GM18858 (cell line): ENCODE measurements around the gene NR4A3.
"Not testable (repeated sequence)": the region's sequence is repeated elsewhere in the genome, so short reads cannot be mapped to it uniquely, and the experiment has no call there.

Source experiments
- ATAC-seq: cut with Tn5 transposase; IDR thresholded peaks from one replicate; pipeline ENCODE4 v1.9.1; 2021; ENCODE audit not compliant: unreplicated experiment

NR4A3 gene

GRCh38 chr9:99821396-99822108 is at the start of gene NR4A3:
TSS of gene NR4A3 (plus strand) at chr9:99821885. CDS start at chr9:99828043, 6,158 bp downstream.
- ATAC-seq: peak; percentile 27

DNA sequence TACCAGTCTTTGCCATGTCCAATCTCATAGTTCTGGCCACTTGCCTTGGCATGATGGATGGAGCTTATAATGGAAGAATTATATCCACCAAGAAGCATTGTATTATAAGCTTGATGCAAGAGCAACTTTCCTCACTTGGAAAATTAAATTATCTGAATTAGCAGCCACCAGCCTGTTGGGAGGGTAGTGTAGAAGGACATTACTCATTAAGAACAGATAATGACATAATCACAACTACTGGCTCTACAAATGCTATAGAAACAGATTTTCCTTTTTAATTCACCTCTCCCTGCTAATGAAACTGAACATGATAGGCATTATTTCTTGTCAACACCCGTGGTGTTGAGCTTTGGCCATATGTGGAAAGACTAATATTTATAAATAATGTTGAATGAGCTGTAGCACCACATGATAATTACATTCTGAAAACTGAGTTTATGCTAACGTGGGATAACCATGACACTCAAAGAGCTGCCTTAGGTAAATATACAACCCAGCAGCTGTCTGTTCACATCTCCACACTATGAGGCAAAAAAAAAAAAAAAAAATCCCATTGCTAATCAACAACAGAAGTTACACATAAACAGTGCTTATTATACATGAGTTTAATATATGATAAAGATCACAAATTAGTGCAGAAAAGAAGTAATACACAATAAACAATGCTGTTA is 48.1 kb upstream of the NR4A3 start:
- ATAC-seq: no peak

DNA sequence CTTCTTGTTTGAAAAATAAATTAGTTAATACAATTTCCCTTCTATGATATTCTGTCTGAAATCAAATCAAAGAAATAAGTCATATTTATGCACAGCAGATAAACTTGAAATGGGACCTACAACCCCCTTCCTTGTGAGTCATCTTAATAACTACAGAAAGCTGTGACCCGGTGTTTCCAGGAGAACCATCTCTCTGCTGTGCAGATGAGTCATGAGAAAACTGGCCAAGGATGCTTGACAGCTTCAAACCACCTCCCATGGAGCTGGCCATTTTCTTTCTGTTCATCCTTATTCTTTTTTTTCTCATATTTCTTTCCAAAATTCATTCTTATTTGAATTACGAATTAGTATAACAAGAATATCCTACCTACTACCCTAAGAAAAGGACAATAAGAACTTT is 43.4 kb upstream of the NR4A3 start:
- ATAC-seq: no peak

DNA sequence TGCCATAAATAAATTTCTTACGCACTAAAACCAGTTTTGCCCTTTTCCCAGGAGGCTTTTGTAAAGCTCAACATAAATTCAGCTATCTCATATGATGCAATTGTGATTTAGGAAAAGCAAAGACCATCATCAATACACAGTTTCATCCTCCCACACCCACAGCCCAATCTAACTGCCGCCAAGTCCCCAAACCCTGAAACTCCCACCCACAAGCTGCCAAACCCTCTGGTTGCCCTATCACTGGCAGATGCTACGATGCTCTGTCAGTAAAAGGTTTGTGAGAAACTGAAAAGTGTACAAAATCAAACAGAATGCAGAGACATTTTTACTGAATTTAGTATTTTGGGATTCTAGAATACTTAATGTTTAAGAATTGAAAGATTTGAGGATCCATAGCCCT is 42.8 kb upstream of the NR4A3 start:
- no peak for ATAC-seq

- ATAC-seq: no peak
Measured at GRCh38 chr9:99779277-99779676, 42.4 kb upstream of the NR4A3 start.

GRCh38 chr9:99782349-99782748 is 39.3 kb upstream of the NR4A3 start:
- ATAC-seq: not testable (repeated sequence)

DNA sequence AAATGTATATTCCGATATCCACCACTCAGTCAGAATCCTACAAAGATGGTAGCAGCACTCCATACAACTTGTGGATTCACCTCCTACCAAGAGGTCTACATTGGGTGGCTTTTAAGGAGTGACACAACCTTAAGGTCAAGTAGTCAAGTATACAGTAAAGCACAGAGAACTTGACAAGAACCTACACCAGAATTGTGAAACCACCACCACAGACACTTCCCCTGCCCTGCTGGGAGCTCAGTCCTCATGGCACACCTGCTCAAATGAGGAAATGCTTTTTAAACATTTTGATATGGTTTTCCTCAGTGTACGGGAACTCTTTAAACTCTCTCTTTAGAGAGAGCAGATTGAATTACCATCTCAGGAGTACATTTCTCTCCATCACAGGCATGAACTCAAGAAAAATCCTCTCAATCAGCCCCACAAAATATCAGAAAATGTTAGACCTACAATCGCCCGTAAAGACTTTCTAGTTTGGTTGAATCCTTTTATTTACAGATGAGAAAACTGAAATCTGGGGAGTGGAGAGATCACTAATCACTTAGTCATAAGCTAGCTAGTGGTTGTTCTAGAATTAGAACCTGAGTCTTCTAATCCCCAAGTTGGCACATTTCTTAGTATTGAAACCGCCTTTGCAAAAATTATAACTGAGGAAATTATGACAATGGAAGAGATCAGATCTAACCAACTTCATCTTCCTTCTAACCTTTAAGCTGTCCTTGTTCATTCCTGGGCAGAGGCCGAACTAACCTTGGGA is 38.5 kb upstream of the NR4A3 start:
- no peak for ATAC-seq

GRCh38 chr9:99783799-99784198 is 37.9 kb upstream of the NR4A3 start:
- ATAC-seq: no peak

- no peak for ATAC-seq
Measured at GRCh38 chr9:99785010-99785590, 36.6 kb upstream of the NR4A3 start.

- ATAC-seq: no peak
Measured at GRCh38 chr9:99787556-99787955, 34.1 kb upstream of the NR4A3 start.

- no peak for ATAC-seq
Measured at GRCh38 chr9:99793528-99793927, 28.2 kb upstream of the NR4A3 start.

GRCh38 chr9:99796231-99796630 is 25.5 kb upstream of the NR4A3 start:
- no peak for ATAC-seq

GRCh38 chr9:99801775-99802174 is 19.9 kb upstream of the NR4A3 start:
- no peak for ATAC-seq

- ATAC-seq: no peak
Measured at GRCh38 chr9:99803694-99804093, 18.0 kb upstream of the NR4A3 start.

DNA sequence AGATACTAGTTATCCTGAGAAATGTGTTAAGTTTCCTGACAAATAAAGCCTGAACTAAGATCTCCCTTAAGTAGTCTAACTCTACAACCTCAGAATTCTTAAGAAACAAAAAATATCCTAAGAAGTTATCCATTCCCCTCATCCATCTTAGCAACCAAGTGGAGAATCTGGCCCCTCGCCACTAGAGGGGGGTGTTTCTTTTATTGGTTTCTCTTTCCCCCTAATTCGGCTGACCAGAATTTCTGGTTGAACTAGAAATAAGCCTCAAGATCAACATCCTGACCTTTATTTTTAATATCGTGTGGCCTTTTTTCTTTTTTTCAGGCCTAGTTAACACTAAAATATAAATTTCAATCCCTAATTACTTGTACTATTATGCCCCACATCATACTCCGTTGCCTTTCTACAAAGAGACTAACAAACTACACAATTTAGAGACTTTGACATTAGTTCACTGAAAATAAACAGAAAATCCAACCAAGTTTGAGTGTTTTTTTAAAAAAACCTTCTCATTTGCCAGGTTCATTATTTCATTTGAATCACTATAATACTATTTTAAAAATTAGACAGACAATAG is 14.3 kb upstream of the NR4A3 start:
- ATAC-seq: no peak

DNA sequence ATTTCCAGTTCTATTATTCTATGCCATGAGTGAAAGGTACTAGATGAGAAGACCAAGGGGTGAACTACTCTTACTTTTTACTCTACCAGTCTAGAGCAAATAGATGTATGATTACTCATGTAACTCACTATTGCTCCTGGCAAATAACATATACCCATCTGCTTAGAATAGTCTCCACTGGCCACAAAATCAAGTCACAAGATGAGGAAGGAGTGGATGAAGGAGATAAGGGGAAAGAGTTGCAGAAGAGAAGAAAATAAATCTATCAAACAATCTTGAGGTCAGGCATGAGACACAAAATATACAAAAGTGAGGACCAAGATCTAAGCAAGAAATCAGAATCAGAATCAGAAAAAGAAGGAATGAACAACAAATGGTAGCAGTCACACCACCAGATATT is 13.7 kb upstream of the NR4A3 start:
- no peak for ATAC-seq

- no peak for ATAC-seq
Measured at GRCh38 chr9:99808454-99808853, 13.2 kb upstream of the NR4A3 start.

DNA sequence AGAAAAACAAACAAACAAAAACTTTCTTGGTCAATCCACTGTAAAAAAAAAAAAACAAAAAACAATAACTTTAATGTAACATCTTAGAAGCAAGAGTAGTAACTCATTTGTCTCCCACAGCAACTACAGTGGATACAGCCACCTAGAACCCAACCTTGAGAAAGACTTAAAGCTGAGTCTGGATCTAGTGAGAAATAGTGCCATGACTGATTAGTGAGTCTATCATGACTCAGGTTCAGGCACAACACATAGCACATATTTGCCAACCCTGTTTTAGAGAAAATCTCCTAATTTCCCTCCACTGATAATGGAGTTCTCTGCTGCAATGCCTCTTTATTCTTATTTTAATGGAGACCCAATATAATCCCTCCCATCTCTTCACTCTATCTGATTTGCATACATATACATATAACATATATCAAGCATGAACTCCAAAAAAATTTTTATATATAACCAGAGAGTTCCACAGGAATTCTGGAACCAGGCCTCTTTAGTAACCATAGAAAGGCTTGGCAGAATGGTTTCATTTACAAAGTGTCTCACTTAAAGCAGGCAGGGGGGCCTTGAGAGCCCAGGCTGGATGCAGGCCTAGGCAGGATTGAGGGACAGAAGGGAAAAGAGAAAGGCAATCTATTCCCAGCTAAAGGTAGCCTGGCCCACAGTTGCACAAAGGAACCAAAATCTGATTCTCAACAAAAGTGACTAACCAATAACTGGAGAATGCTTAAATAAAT is 11.9 kb upstream of the NR4A3 start:
- no peak for ATAC-seq

DNA sequence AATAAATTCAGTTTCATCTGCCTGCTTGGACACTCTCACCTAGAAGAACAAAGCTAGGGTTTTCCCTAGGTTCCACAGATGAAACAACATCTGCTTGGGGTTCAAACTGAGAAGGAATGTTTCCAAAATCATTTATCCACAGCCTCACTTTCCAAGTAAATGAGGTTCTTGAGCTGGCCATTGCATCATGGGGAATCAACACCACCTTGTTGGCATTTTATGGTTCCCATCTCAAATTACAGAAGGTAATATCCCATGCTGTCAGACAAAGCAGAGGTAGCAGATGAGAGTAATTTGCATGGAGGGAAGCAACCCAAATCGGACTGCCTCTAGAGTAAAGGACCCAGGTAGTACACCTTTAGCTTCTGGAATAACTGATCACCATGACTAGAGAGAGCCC is 10.5 kb upstream of the NR4A3 start:
- no peak for ATAC-seq

DNA sequence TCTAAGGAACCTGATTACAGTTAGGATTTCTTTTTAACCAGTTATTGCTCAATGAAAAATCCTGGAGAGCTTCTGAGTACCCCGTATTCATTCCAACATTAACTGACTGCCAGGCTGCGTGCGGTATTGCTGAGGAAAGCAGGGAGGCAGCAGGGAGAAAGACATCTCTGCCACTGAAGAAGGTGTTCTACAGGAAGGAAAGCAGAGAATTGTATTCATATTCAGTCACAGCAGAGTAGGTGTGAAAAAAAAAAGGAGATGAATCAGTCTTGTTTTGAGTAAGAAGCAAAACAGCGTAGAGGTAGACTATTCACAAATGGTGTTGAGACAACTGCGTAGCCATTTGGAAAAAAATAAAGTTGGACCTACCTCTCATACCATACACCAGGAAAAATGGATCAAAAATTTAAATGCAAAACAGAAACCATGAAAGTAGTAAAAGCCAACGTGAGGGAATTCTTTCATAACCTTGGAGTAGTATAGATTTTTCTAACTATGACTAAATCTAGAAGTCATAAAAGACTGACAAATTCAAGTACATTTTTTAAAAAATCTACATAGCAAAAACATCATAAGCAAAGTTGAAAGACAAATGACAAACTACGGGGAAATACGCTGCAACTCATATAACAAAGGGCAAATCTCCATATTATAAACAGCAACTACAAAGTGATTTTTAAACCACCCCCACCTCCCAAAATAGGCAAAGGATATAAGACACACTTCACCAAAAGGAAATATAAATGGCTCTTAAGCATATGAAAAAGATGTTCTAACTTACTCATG is 9.9 kb upstream of the NR4A3 start:
- peak; percentile 62 for ATAC-seq
